K562 (cell line): Measurements from ENCODE around the gene MAP3K2. TPM values are rescaled to one million over a fixed set of nuclear protein-coding genes. Genes with fewer than 3 reads are reported as not detected.
A peak's percentile ranks its signal among the peaks of the same experiment; 100 is the strongest.

Experiments
- CBX3 ChIP-seq, 2 experiments: IDR thresholded peaks; 1 replicate in 1 of 2; 2 replicates in 1 of 2; pipeline ENCODE4 v1.6.1; 2012; ENCODE audit warnings: inconsistent platforms in 2 of 2, low read length in 2 of 2, borderline replicate concordance in 1 of 2, control low read depth in 1 of 2
- FOXJ2 ChIP-seq: fragments of 200-800 bp; sonication (Bioruptor generic); IDR thresholded peaks from 2 replicates; pipeline ENCODE4 v1.6.1; 2016; ENCODE audit warnings: missing genetic modification characterization, missing compliant biosample characterization
- HDGF ChIP-seq: fragments of 450-650 bp; IDR thresholded peaks from 2 replicates; pipeline ENCODE4 v1.6.1; 2016
- MTA3 ChIP-seq: fragments of 450-650 bp; formaldehyde crosslinking; IDR thresholded peaks from 2 replicates; pipeline ENCODE4 v1.6.1; 2017; ENCODE audit warnings: mild to moderate bottlenecking, borderline replicate concordance
- PHF8 ChIP-seq: fragments of 200-600 bp; sonication (generic); IDR thresholded peaks from 2 replicates; pipeline ENCODE4 v1.6.1; 2012; ENCODE audit warnings: mixed run types, mild to moderate bottlenecking, inconsistent platforms, low read length, moderate library complexity, borderline replicate concordance
- THRAP3 ChIP-seq: fragments of 450-650 bp; IDR thresholded peaks from 2 replicates; pipeline ENCODE4 v1.6.1; 2016; ENCODE audit warnings: mild to moderate bottlenecking, inconsistent platforms, borderline replicate concordance
- ZBTB33 ChIP-seq: sonication (generic); formaldehyde crosslinking; IDR thresholded peaks from 2 replicates; pipeline ENCODE4 v1.8.1; 2023; ENCODE audit warnings: mild to moderate bottlenecking, missing genetic modification reagents
- ZNF232 ChIP-seq: sonication (generic); formaldehyde crosslinking; IDR thresholded peaks from 2 replicates; pipeline ENCODE4 v1.8.0; 2022; ENCODE audit warnings: mild to moderate bottlenecking, missing genetic modification reagents
- ZNF696 ChIP-seq: fragments of 250-450 bp; sonication (Bioruptor Pico); conservative IDR thresholded peaks from 2 replicates; pipeline ENCODE4 v1.4.0; 2020; ENCODE audit warnings: mild to moderate bottlenecking, moderate library complexity
- polyA plus RNA-seq, 8 experiments: library from polyadenylated mRNA; depleted of rRNA in 4 of 8; stranded (reverse) in 5 of 8; unstranded in 3 of 8; fragments of >200 nt; fragmentation: Nextera tagmentation in 2 of 8; fragmentation: Illumina TruSeq in 1 of 8; extraction: Ambion mirVana in 2 of 8; extraction: Trizol in 1 of 8; gene quantifications; 2 replicates each; pipeline versions ENCODE4 v1.2.1 to v1.2.3, GENCODE V29; 2011 to 2014; ENCODE audit warnings: inconsistent platforms in 1 of 8, missing spikeins in 1 of 8
- total RNA-seq, 7 experiments: library from RNA; depleted of rRNA in 6 of 7; stranded (reverse); fragments of >200 nt in 6 of 7; fragmentation: Illumina TruSeq in 2 of 7; extraction: Trizol in 2 of 7; gene quantifications; 2 replicates each; pipeline versions ENCODE4 v1.2.1 to v1.2.3, GENCODE V29; 2011 to 2021; ENCODE audit warnings: low replicate concordance in 1 of 7
- TF ChIP-seq, protein P1 (sequence below): sonication (generic); formaldehyde crosslinking; IDR thresholded peaks from 2 replicates; pipeline ENCODE4 v1.8.0; 2022; ENCODE audit warnings: missing genetic modification reagents, mild to moderate bottlenecking, borderline replicate concordance
- TF ChIP-seq, protein P2 (sequence below): fragments of 450-650 bp; IDR thresholded peaks from 2 replicates; pipeline ENCODE4 v1.6.1; 2018; ENCODE audit not compliant: partially characterized antibody
- TF ChIP-seq, protein P3 (sequence below): fragments of 250-450 bp; sonication (Bioruptor Pico); IDR thresholded peaks from 2 replicates; pipeline ENCODE4 v1.4.0; 2020

MAP3K2 gene
- total and polyA plus RNA-seq, 9 of the 15 experiments (the other 6 are each of a cell fraction or from before 2014, with no cell fraction given), result 1.2 to 14.2 (median 5.7) TPM

GRCh38 chr2:127408004-127408806 is 20.4 kb upstream of the MAP3K2 start (continued):
- TF ChIP-seq, protein P1, sequence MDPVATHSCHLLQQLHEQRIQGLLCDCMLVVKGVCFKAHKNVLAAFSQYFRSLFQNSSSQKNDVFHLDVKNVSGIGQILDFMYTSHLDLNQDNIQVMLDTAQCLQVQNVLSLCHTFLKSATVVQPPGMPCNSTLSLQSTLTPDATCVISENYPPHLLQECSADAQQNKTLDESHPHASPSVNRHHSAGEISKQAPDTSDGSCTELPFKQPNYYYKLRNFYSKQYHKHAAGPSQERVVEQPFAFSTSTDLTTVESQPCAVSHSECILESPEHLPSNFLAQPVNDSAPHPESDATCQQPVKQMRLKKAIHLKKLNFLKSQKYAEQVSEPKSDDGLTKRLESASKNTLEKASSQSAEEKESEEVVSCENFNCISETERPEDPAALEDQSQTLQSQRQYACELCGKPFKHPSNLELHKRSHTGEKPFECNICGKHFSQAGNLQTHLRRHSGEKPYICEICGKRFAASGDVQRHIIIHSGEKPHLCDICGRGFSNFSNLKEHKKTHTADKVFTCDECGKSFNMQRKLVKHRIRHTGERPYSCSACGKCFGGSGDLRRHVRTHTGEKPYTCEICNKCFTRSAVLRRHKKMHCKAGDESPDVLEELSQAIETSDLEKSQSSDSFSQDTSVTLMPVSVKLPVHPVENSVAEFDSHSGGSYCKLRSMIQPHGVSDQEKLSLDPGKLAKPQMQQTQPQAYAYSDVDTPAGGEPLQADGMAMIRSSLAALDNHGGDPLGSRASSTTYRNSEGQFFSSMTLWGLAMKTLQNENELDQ, result no peak
- TF ChIP-seq MTA3 (no peak; the same call in 1 of the 2 replicates), PHF8 (peak; percentile 66; the same call in 1 of the 2 replicates), ZNF232 (CRISPR knock-in tag) (no peak), ZBTB33 (CRISPR knock-in tag) (no peak), CBX3 (IDR thresholded peaks at IDR 0.05; ENCODE audit: borderline replicate concordance in 1 of 2, low read length in 2 of 2) (0 out of 3 replicates have a peak, but pooled peaks of 1 of the 2 experiments have one; percentile 17), FOXJ2 (tag) (no peak), ZNF696 (CRISPR knock-in tag) (no peak), THRAP3 (no peak), HDGF (peak; percentile 80; the same call in 1 of the 2 replicates)
- TF ChIP-seq, protein P2, sequence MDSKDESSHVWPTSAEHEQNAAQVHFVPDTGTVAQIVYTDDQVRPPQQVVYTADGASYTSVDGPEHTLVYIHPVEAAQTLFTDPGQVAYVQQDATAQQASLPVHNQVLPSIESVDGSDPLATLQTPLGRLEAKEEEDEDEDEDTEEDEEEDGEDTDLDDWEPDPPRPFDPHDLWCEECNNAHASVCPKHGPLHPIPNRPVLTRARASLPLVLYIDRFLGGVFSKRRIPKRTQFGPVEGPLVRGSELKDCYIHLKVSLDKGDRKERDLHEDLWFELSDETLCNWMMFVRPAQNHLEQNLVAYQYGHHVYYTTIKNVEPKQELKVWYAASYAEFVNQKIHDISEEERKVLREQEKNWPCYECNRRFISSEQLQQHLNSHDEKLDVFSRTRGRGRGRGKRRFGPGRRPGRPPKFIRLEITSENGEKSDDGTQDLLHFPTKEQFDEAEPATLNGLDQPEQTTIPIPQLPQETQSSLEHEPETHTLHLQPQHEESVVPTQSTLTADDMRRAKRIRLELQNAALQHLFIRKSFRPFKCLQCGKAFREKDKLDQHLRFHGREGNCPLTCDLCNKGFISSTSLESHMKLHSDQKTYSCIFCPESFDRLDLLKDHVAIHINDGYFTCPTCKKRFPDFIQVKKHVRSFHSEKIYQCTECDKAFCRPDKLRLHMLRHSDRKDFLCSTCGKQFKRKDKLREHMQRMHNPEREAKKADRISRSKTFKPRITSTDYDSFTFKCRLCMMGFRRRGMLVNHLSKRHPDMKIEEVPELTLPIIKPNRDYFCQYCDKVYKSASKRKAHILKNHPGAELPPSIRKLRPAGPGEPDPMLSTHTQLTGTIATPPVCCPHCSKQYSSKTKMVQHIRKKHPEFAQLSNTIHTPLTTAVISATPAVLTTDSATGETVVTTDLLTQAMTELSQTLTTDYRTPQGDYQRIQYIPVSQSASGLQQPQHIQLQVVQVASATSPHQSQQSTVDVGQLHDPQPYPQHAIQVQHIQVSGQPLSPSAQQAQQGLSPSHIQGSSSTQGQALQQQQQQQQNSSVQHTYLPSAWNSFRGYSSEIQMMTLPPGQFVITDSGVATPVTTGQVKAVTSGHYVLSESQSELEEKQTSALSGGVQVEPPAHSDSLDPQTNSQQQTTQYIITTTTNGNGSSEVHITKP, result peak; percentile 36
- TF ChIP-seq, protein P3, sequence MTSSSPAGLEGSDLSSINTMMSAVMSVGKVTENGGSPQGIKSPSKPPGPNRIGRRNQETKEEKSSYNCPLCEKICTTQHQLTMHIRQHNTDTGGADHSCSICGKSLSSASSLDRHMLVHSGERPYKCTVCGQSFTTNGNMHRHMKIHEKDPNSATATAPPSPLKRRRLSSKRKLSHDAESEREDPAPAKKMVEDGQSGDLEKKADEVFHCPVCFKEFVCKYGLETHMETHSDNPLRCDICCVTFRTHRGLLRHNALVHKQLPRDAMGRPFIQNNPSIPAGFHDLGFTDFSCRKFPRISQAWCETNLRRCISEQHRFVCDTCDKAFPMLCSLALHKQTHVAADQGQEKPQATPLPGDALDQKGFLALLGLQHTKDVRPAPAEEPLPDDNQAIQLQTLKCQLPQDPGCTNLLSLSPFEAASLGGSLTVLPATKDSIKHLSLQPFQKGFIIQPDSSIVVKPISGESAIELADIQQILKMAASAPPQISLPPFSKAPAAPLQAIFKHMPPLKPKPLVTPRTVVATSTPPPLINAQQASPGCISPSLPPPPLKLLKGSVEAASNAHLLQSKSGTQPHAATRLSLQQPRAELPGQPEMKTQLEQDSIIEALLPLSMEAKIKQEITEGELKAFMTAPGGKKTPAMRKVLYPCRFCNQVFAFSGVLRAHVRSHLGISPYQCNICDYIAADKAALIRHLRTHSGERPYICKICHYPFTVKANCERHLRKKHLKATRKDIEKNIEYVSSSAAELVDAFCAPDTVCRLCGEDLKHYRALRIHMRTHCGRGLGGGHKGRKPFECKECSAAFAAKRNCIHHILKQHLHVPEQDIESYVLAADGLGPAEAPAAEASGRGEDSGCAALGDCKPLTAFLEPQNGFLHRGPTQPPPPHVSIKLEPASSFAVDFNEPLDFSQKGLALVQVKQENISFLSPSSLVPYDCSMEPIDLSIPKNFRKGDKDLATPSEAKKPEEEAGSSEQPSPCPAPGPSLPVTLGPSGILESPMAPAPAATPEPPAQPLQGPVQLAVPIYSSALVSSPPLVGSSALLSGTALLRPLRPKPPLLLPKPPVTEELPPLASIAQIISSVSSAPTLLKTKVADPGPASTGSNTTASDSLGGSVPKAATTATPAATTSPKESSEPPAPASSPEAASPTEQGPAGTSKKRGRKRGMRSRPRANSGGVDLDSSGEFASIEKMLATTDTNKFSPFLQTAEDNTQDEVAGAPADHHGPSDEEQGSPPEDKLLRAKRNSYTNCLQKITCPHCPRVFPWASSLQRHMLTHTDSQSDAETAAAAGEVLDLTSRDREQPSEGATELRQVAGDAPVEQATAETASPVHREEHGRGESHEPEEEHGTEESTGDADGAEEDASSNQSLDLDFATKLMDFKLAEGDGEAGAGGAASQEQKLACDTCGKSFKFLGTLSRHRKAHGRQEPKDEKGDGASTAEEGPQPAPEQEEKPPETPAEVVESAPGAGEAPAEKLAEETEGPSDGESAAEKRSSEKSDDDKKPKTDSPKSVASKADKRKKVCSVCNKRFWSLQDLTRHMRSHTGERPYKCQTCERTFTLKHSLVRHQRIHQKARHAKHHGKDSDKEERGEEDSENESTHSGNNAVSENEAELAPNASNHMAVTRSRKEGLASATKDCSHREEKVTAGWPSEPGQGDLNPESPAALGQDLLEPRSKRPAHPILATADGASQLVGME, result no peak
